GM13976 (cell line): Measurements from ENCODE around the gene PRR23B.

Source experiments
- DNase-seq: peaks from one replicate; pipeline ENCODE4 v3.0.0; 2012; ENCODE audit warnings: low spot score
- in situ Hi-C: fragments of 300-500 bp; cut with MboI; formaldehyde crosslinking; loops from one replicate; pipeline ENCODE4 v1.12.0; 2022; ENCODE audit warnings: low sequenced_read_pairs, mixed read lengths, inconsistent platforms; ENCODE audit not compliant: unreplicated experiment
- TF ChIP-seq, protein P1 (sequence below): IDR thresholded peaks from 2 replicates; pipeline ENCODE4 v1.5.1; 2012; ENCODE audit warnings: borderline replicate concordance, mild to moderate bottlenecking; ENCODE audit not compliant: insufficient read depth; ENCODE audit errors: extremely low read depth, missing control alignments, control extremely low read depth

PRR23B gene

DNA sequence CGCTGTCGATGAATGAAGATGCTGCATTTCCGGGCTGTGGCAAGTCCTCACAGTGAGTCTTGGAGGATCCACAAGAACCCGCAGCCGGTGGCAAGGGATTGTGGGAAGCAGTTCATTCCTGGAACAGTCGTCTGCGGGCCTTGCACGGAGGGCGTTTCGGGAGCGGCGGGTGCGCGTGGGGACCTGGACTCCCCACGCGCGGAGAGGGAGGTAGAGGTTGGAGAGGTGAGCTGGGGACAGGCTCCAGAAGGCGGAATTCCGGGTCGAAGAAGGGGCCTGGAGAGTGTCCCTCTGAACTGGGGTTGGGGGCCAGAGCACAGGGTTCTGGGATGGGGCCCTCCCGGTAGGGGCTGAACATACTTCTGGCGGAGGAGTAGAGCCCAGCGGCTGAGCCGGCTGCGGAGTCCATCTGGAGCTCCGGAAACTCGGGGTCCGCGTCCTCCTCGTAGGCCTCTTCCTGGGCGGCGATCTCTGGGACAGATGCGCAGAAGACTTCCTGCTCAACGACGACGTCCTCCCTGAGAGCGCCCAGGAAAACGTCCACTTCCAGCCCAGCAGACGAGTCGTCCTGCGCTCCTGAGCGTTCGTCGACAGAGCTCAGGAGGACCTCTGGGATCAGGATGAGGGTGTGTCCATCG, 15.3 kb downstream of the PRR23B start:
- in situ Hi-C loops = no loop called here
- no peak for DNase-seq
- TF ChIP-seq, protein P1, sequence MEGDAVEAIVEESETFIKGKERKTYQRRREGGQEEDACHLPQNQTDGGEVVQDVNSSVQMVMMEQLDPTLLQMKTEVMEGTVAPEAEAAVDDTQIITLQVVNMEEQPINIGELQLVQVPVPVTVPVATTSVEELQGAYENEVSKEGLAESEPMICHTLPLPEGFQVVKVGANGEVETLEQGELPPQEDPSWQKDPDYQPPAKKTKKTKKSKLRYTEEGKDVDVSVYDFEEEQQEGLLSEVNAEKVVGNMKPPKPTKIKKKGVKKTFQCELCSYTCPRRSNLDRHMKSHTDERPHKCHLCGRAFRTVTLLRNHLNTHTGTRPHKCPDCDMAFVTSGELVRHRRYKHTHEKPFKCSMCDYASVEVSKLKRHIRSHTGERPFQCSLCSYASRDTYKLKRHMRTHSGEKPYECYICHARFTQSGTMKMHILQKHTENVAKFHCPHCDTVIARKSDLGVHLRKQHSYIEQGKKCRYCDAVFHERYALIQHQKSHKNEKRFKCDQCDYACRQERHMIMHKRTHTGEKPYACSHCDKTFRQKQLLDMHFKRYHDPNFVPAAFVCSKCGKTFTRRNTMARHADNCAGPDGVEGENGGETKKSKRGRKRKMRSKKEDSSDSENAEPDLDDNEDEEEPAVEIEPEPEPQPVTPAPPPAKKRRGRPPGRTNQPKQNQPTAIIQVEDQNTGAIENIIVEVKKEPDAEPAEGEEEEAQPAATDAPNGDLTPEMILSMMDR = no peak

DNA sequence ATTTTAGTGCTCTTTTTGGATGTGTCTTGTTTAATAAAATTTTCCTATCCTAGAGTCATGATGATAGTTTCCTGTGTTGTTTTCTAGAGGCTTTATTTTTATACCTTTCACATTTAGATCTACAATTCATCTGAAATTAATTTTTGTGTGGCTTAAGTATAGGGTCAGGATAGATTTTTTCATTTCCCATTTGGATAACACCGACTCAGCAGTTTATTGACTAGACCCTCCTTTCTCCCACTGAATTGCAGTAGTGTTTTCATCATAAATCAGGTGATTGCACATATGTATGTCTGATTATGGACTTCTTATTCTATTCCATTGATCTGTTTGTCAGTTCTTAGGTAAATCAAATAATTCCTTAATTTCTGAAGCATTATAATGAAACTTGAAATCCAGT, 25.0 kb downstream of the PRR23B start:
- TF ChIP-seq, protein P1 = no peak
- DNase-seq = no peak
- in situ Hi-C loops = no loop called here

DNA sequence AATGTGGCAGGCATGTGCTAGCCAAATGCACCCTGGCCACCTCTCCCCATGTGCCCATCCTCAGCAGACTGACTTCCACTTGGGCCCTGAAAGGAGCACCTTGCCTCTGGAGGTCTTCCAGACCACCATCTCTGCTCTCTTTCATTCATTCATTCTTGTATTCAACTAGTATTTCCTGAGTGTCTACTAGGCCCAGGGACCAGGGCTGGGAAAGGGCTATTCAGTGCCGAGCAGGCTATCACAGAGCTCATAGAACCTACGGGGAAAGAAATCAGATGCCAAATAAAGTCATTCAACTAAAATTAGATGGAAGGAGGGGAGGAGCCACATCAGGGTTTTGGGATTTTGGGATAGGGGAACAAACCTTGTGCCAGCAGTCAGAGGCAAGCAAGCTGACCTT, 33.5 kb downstream of the PRR23B start:
- in situ Hi-C loops = no loop called here
- DNase-seq = no peak
- TF ChIP-seq, protein P1 = no peak

DNA sequence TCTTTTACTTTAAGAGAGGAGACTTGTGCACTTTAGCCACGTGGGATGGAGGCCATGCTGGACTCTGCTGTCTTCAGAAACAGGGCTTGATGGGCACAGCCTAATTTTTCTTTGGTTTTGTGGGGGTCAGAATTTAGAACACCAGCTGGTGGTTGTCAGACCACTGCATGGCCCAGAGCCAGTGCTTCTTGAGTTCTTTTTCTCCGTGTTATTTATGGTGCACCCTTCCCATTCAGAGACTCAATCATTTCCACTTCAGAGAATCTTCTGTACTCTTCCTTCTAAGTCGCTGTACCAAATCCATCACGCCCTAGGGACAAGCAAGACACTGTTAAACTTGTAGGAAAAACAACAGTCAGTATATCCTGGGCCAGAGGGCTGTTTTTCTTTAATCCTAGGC, 34.8 kb downstream of the PRR23B start:
- DNase-seq = no peak
- in situ Hi-C loops = no loop called here
- TF ChIP-seq, protein P1 = no peak

DNA sequence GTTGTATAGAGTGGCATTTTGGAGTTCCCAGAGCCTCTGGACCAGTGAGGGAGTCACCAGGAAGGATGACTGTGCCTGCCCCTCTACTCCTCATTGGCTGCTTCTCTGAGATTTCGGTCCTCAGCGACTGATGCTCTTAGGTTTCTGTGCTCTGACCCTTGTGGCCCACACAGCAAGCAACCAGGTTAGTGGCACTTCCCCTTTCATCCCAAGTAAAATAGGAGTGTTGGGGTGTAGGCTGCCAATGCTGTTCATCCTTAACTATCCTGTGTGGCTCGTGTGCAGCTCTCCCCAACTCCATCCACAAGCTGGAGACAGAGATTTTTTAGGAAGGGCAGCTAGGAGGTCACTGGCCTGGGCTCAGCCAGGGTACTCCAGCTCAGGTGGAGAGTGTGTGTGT, 35.9 kb downstream of the PRR23B start:
- in situ Hi-C loops = no loop called here
- TF ChIP-seq, protein P1 = no peak
- no peak for DNase-seq

DNA sequence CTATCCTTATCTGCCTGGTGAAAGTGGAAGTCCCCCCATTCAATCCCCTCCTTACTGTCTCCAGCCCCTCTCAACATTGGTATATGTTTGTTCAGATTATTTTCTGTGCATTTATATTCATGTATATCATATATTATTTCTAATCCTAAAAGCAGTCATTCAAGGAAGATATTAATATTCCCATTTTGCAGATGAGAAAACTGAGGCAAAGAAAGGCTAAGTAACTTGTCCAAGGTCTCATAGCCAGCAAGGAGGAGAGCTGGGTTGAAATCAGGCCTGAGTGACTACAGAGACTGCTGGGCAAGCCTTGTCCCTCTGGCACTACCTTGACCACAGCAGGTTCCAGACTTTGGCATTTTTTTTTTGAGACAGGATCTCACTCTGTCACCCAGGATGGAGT, 44.7 kb downstream of the PRR23B start:
- in situ Hi-C loops = no loop called here
- TF ChIP-seq, protein P1 = no peak
- DNase-seq = no peak
